ENCODE results near the gene LPO.
A peak's percentile ranks its signal among the peaks of the same experiment; 100 is the strongest.

The LPO gene

DNA sequence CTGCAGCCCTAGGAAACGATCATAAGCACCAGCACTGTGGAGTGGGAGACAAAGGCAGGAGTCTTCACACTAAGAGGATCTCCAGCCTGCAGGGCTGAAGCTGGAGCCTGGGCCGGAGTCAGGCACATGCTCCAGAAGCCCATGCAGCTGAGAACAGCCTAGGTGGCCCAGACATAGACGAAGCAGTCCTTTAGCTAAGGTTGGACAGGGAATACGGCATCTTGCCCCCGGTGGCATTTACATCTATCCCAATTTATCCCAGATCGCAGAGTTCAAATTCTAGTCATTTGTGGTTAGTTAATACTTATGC lies 76.3 kb downstream of the LPO start:
- no peaks in the 10 kb centered on the region for H3K9me3 ChIP-seq (ENCODE audit: insufficient read depth, low read depth, low read length)
- no peak overlapping the region for H2AFZ ChIP-seq (ENCODE audit: insufficient read depth, low read length, poor library complexity)
- no peak overlapping the region for H2BK120ac ChIP-seq (ENCODE audit: insufficient read depth, low read length, poor library complexity)
- no peak overlapping the region for H2BK5ac ChIP-seq (ENCODE audit: low read depth, low read length, poor library complexity)
- H3K4me3 ChIP-seq (ENCODE audit: low read depth, low read length): no peak overlapping the region
- no peak overlapping the region for H3K27ac ChIP-seq (ENCODE audit: low read depth, low read length)
- H4K12ac ChIP-seq (ENCODE audit: low read depth, low read length): no peak overlapping the region
- no peaks in the 10 kb centered on the region for H3K27me3 ChIP-seq (ENCODE audit: insufficient read depth, low read length)
- H3K18ac ChIP-seq (ENCODE audit: low read length): no peak overlapping the region
- H2AK5ac ChIP-seq (ENCODE audit: low read length): no peak overlapping the region
- H3K79me2 ChIP-seq (ENCODE audit: control insufficient read depth, insufficient read depth, low read length, poor library complexity): no peaks in the 10 kb centered on the region
- no peaks in the 10 kb centered on the region for H3K4me1 ChIP-seq (ENCODE audit: control insufficient read depth in 1 of 2, insufficient read depth in 2 of 2, low read length in 2 of 2)
- no peaks in the 10 kb centered on the region for H3K79me1 ChIP-seq (ENCODE audit: low read length)
- no peak for DNase-seq
- H4K8ac ChIP-seq (ENCODE audit: low read depth, low read length): no peak overlapping the region
- no peak overlapping the region for H3K9ac ChIP-seq (ENCODE audit: low read length)
- no peak overlapping the region for H4K91ac ChIP-seq (ENCODE audit: low read depth, low read length)
- no CpG with 5 or more reads among the region's 6 CpGs for WGBS (ENCODE audit: extremely low coverage, insufficient coverage, insufficient read length)
- no peak overlapping the region for H3K14ac ChIP-seq (ENCODE audit: low read length)
- H3K4ac ChIP-seq (ENCODE audit: low read depth, low read length): no peak overlapping the region
- no peaks in the 10 kb centered on the region for H3K36me3 ChIP-seq (ENCODE audit: control insufficient read depth in 1 of 2, insufficient read depth in 2 of 2, low read length in 2 of 2)
- H2BK12ac ChIP-seq (ENCODE audit: low read length): no peak overlapping the region
- no peak overlapping the region for H3K23ac ChIP-seq (ENCODE audit: low read length)
- H3K4me2 ChIP-seq (ENCODE audit: low read length): no peak overlapping the region

DNA sequence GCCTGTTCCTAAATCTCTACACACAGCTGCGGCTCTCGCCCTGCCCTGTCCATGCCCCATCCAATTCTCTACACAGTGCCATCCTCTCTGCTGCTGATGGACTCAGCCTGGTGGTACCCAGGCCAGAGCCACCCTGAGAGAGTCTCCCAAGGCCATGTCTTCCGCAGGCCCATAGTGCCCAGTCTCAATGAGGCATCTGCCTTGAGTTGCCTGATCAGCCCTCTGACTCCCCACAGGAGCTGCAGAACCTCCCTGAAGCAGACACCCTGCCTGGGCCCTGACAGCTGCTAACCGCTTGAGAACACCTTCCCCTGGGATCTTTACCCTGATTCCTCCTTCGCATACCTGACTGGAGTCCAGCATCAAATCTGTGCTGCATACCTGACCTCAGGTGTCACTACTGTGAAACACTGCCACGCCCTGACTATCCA lies 76.9 kb downstream of the LPO start:
- Histone ChIP-seq H3K27me3 (ENCODE audit: insufficient read depth, low read length) (no peaks in the 10 kb centered on the region), H3K4ac (ENCODE audit: low read depth, low read length) (no peak overlapping the region), H3K9ac (ENCODE audit: low read length) (no peak overlapping the region), H3K18ac (ENCODE audit: low read length) (no peak overlapping the region), H4K8ac (ENCODE audit: low read depth, low read length) (no peak overlapping the region), H3K4me3 (ENCODE audit: low read depth, low read length) (no peak overlapping the region), H3K27ac (ENCODE audit: low read depth, low read length) (no peak overlapping the region), H4K91ac (ENCODE audit: low read depth, low read length) (no peak overlapping the region), H3K23ac (ENCODE audit: low read length) (no peak overlapping the region), H2AFZ (ENCODE audit: insufficient read depth, low read length, poor library complexity) (no peak overlapping the region), H2BK5ac (ENCODE audit: low read depth, low read length, poor library complexity) (no peak overlapping the region), H3K4me2 (ENCODE audit: low read length) (no peak overlapping the region), H3K36me3 (ENCODE audit: control insufficient read depth in 1 of 2, insufficient read depth in 2 of 2, low read length in 2 of 2) (no peaks in the 10 kb centered on the region), H3K14ac (ENCODE audit: low read length) (no peak overlapping the region), H3K9me3 (ENCODE audit: insufficient read depth, low read depth, low read length) (no peaks in the 10 kb centered on the region), H2BK12ac (ENCODE audit: low read length) (no peak overlapping the region), H3K79me2 (ENCODE audit: control insufficient read depth, insufficient read depth, low read length, poor library complexity) (no peaks in the 10 kb centered on the region), H4K12ac (ENCODE audit: low read depth, low read length) (no peak overlapping the region), H3K79me1 (ENCODE audit: low read length) (no peaks in the 10 kb centered on the region), H2AK5ac (ENCODE audit: low read length) (no peak overlapping the region), H3K4me1 (ENCODE audit: control insufficient read depth in 1 of 2, insufficient read depth in 2 of 2, low read length in 2 of 2) (no peaks in the 10 kb centered on the region), H2BK120ac (ENCODE audit: insufficient read depth, low read length, poor library complexity) (no peak overlapping the region)
- no CpG with 5 or more reads among the region's 6 CpGs for WGBS (ENCODE audit: extremely low coverage, insufficient coverage, insufficient read length)
- DNase-seq: peak; percentile 71 to 81

- Histone ChIP-seq H3K14ac (ENCODE audit: low read length) (no peak overlapping the region), H3K79me1 (ENCODE audit: low read length) (no peaks in the 10 kb centered on the region), H3K4me1 (ENCODE audit: control insufficient read depth in 1 of 2, insufficient read depth in 2 of 2, low read length in 2 of 2) (no peaks in the 10 kb centered on the region), H3K4me3 (ENCODE audit: low read depth, low read length) (no peak overlapping the region), H2BK5ac (ENCODE audit: low read depth, low read length, poor library complexity) (no peak overlapping the region), H3K27me3 (ENCODE audit: insufficient read depth, low read length) (no peaks in the 10 kb centered on the region), H3K27ac (ENCODE audit: low read depth, low read length) (no peak overlapping the region), H3K36me3 (ENCODE audit: control insufficient read depth in 1 of 2, insufficient read depth in 2 of 2, low read length in 2 of 2) (no peaks in the 10 kb centered on the region), H2AFZ (ENCODE audit: insufficient read depth, low read length, poor library complexity) (no peak overlapping the region), H3K4me2 (ENCODE audit: low read length) (no peak overlapping the region), H2BK12ac (ENCODE audit: low read length) (no peak overlapping the region), H3K9ac (ENCODE audit: low read length) (no peak overlapping the region), H4K12ac (ENCODE audit: low read depth, low read length) (no peak overlapping the region), H2BK120ac (ENCODE audit: insufficient read depth, low read length, poor library complexity) (no peak overlapping the region), H2AK5ac (ENCODE audit: low read length) (no peak overlapping the region), H3K18ac (ENCODE audit: low read length) (no peak overlapping the region), H4K8ac (ENCODE audit: low read depth, low read length) (no peak overlapping the region), H4K91ac (ENCODE audit: low read depth, low read length) (no peak overlapping the region), H3K79me2 (ENCODE audit: control insufficient read depth, insufficient read depth, low read length, poor library complexity) (no peaks in the 10 kb centered on the region), H3K4ac (ENCODE audit: low read depth, low read length) (no peak overlapping the region), H3K23ac (ENCODE audit: low read length) (no peak overlapping the region), H3K9me3 (ENCODE audit: insufficient read depth, low read depth, low read length) (no peaks in the 10 kb centered on the region)
- WGBS (ENCODE audit: extremely low coverage, insufficient coverage, insufficient read length): no CpG with 5 or more reads among the region's 4 CpGs
- no peak for DNase-seq
Measured at GRCh38 chr17:58315750-58316149, 77.4 kb downstream of the LPO start.

DNA sequence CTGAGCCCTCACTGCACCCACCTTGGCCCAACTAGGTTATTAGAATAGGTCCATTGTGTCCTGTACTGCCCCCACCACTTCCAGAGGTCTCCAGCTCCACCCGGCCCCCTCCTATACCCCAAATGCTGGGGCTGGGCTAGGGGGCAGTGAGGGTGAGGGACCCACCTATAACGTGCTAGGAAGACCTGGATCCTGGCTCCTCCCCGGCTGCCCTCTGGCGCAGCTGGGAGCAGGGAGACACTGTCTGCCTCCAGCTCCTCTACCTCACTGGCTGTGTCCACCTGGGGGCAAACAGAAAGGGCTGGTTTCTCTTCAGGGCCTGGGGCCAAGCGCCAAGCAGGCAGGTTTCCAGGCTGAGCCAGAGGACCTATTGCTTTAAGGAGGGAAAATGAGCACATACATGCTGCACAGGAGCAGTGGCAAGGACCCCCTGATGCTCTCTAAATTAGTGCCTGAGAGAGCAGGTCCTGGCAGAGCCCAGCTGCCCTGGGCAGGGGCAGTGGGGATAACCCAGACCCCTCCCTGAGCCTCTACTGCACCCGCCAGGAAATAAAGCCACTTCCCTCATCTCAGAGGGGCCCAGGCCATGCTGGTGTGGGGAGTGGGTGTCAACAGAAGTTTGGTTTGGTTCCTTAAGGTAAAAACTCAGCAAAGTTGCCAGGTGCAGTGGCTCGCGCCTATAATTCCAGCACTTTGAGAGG lies 78.0 kb downstream of the LPO start:
- no peak overlapping the region for H2AFZ ChIP-seq (ENCODE audit: insufficient read depth, low read length, poor library complexity)
- H3K4ac ChIP-seq (ENCODE audit: low read depth, low read length): no peak overlapping the region
- H3K36me3 ChIP-seq (ENCODE audit: control insufficient read depth in 1 of 2, insufficient read depth in 2 of 2, low read length in 2 of 2): no peaks in the 10 kb centered on the region
- H3K23ac ChIP-seq (ENCODE audit: low read length): no peak overlapping the region
- peak; percentile 59 to 62 for DNase-seq
- H2BK120ac ChIP-seq (ENCODE audit: insufficient read depth, low read length, poor library complexity): no peak overlapping the region
- H3K79me1 ChIP-seq (ENCODE audit: low read length): no peaks in the 10 kb centered on the region
- H3K27ac ChIP-seq (ENCODE audit: low read depth, low read length): no peak overlapping the region
- H3K9ac ChIP-seq (ENCODE audit: low read length): no peak overlapping the region
- no peak overlapping the region for H3K4me3 ChIP-seq (ENCODE audit: low read depth, low read length)
- no peaks in the 10 kb centered on the region for H3K79me2 ChIP-seq (ENCODE audit: control insufficient read depth, insufficient read depth, low read length, poor library complexity)
- no peak overlapping the region for H2BK12ac ChIP-seq (ENCODE audit: low read length)
- no peak overlapping the region for H4K8ac ChIP-seq (ENCODE audit: low read depth, low read length)
- H3K9me3 ChIP-seq (ENCODE audit: insufficient read depth, low read depth, low read length): no peaks in the 10 kb centered on the region
- WGBS (ENCODE audit: extremely low coverage, insufficient coverage, insufficient read length): no CpG with 5 or more reads among the region's 8 CpGs
- no peak overlapping the region for H4K91ac ChIP-seq (ENCODE audit: low read depth, low read length)
- no peak overlapping the region for H4K12ac ChIP-seq (ENCODE audit: low read depth, low read length)
- H3K18ac ChIP-seq (ENCODE audit: low read length): no peak overlapping the region
- no peaks in the 10 kb centered on the region for H3K4me1 ChIP-seq (ENCODE audit: control insufficient read depth in 1 of 2, insufficient read depth in 2 of 2, low read length in 2 of 2)
- no peak overlapping the region for H2AK5ac ChIP-seq (ENCODE audit: low read length)
- H3K4me2 ChIP-seq (ENCODE audit: low read length): no peak overlapping the region
- no peak overlapping the region for H2BK5ac ChIP-seq (ENCODE audit: low read depth, low read length, poor library complexity)
- no peak overlapping the region for H3K14ac ChIP-seq (ENCODE audit: low read length)
- no peaks in the 10 kb centered on the region for H3K27me3 ChIP-seq (ENCODE audit: insufficient read depth, low read length)

Data from trophoblast cell (in vitro differentiated cells and primary cell).